Memory B cell (primary cell): Measurements from ENCODE around the gene NXPE4.

Source experiments
- ATAC-seq: fragments of 150-1000 bp; cut with Tn5 transposase; 2 replicates; pipeline ENCODE4 v1.10.0; 2021; ENCODE audit warnings: low read depth, mild to moderate bottlenecking, moderate library complexity
- DNase-seq, 2 donors: peaks; one replicate each; pipeline ENCODE4 v3.0.0; 2022; ENCODE audit warnings: low spot score in 2 of 2
- H3K27ac Mint-ChIP-seq: one replicate; pipeline ENCODE4 v1.8.0; 2022; ENCODE audit warnings: mild to moderate bottlenecking, moderate library complexity, mixed read lengths
- H3K27me3 Mint-ChIP-seq: one replicate; pipeline ENCODE4 v1.8.0; 2022; ENCODE audit warnings: mixed read lengths
- H3K36me3 Mint-ChIP-seq: one replicate; pipeline ENCODE4 v1.8.0; 2022; ENCODE audit warnings: mild to moderate bottlenecking, mixed read lengths
- H3K4me1 Mint-ChIP-seq: one replicate; pipeline ENCODE4 v1.8.0; 2022; ENCODE audit warnings: mixed read lengths
- H3K4me3 Mint-ChIP-seq: one replicate; pipeline ENCODE4 v1.8.0; 2022; ENCODE audit warnings: mild to moderate bottlenecking, moderate library complexity, mixed read lengths
- H3K9me3 Mint-ChIP-seq: one replicate; pipeline ENCODE4 v1.8.0; 2022; ENCODE audit warnings: mixed read lengths

NXPE4 gene

DNA sequence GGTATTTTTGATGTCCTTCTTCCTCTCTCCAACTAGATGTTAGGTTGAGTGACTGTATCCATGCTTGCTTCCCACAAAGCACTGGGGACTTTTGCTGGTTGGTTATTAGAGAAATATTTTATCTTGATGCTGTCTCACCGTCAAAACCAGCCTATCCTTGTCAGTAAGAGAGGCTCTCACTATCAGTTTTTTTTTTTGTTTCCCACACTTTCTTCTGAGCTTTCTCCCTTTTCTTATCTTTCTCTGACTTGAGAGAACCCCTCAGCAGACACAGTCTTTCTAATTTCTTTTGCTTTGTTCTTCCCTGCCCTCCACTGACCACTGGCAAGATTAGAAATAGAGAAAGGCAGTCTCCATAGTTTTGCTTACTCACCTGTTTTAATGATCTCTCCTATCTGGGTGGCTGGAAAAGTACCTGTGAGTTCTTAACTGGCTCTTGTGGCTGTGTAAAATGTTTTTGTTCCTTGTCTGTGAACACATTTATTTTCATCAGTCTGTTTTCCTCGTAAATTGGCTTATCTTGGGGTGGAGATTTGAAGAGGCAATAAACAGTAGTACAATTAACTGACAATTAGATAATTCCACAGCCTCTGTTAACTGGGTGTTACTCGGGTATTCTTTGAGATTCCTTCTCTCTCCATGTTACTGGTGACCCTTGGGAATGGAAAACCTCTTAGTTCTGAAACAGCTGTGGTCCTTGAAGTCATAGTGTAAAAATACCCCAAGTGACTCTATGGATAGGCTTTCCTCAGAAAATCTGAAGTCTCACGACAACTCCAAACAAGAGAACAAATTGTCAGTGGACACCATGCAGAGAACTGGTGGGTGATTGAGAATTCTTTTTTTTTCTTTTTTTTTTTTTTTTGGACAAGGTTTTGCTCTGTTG, 35.9 kb downstream of the NXPE4 start, which contains the start of gene NXPE1:
NXPE1 (minus strand) TSS at position 457 of the 886 bp plus-strand sequence. CDS start 8,680 bp downstream, outside the sequence.
- Mint-ChIP-seq H3K27ac (no peak within 1 kb of the TSS), H3K4me3 (no peak within 1 kb of the TSS), H3K4me1 (no peaks in the 10 kb centered on the region), H3K9me3 (no peaks in the 10 kb centered on the region), H3K27me3 (peaks cover 1% of the 10 kb centered on the region), H3K36me3 (no peaks in the 10 kb centered on the region)
- no peak for ATAC-seq
- no peak for DNase-seq

DNA sequence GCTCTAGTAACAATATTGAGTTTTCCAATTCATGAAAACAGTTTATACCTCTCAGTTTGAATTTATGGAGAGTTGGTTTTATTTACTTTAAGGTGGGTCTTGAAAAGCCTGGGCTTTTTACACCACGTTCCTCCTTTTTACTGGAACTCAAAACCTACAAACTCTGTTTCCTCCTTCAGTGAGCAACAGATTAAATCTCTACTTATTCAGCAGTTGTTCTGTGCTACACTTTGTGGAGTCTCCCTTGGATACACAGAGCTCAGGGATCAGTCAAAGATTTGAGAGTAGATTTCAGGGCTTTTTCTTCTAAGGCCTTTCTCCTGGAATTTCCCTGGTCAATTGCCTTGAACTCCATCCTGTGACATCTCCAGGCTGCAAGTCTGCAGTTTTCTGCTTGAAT, 39.5 kb downstream of the NXPE4 start:
- DNase-seq (no peak), ATAC-seq (no peak)
- Mint-ChIP-seq H3K27ac (no peak overlapping the region), H3K4me3 (no peak overlapping the region), H3K4me1 (no peaks in the 10 kb centered on the region), H3K9me3 (no peaks in the 10 kb centered on the region), H3K27me3 (no peaks in the 10 kb centered on the region), H3K36me3 (no peaks in the 10 kb centered on the region)

DNA sequence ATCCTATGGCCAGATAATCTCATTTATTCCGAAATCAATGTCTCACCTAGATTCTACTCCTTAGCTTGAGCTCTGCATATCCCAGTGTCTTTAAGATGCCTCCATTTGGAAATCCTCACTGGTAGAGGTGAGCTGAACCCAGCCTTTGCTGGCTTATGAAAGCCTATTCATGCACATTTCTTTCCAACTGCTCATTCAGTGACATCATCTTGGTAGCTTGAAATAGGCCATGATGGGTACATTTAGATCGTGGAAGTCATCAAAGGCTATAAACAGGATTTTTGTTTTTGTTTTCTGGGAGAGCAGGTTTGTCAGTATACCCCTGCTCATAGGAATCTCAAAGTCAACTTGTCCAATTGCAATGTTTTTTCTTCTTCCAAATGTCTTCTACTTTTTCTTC, 41.9 kb downstream of the NXPE4 start:
- Mint-ChIP-seq H3K9me3 (no peaks in the 10 kb centered on the region), H3K27me3 (no peaks in the 10 kb centered on the region), H3K27ac (no peak overlapping the region), H3K4me3 (no peak overlapping the region), H3K4me1 (no peaks in the 10 kb centered on the region), H3K36me3 (no peaks in the 10 kb centered on the region)
- DNase-seq: no peak
- no peak for ATAC-seq

DNA sequence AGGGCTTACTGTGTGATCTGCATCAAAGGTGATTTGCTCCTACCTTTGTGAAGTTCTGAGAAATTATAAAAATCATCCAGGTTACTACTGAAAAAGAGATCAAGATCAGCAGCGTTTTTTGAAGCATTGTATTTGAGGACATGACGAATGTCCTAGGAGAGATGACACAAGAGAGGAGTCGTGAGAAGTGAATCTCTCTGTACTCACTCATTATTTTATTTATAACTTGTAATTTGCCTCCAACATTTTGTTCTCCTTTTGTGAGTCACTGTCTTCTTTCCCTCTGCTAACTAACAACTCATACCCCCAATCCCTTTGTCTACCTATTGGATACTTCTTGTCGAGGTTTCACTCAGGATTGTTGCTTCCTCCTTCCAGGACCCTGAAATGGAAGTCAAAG, 44.5 kb downstream of the NXPE4 start:
- Mint-ChIP-seq H3K4me3 (no peak overlapping the region), H3K4me1 (no peaks in the 10 kb centered on the region), H3K27me3 (no peaks in the 10 kb centered on the region), H3K9me3 (no peaks in the 10 kb centered on the region), H3K36me3 (no peaks in the 10 kb centered on the region), H3K27ac (no peak overlapping the region)
- DNase-seq: no peak
- no peak for ATAC-seq

DNA sequence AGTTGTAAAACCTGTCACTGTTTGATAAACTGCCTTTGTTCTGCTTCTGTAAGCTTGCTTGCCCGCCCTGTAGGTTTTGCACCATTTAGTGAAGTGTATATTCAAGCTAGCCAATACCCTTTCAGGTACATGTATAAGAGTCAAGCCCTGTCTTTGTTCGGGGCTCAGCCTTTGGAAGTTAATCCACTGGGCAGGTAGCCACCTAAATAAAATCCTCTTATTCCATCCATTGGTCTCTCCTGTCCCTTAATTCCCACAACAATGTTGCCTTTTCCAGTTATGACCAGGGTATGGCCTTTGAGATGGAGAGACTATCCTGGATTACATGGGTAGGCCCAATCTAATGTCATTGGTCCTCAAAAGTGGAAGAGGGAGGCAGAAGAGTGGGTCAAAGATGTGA, 69.9 kb downstream of the NXPE4 start:
- no peak overlapping the region for H3K4me3 Mint-ChIP-seq
- DNase-seq (no peak), ATAC-seq (no peak)
- H3K9me3 Mint-ChIP-seq: peaks cover 6% of the 10 kb centered on the region
- no peak overlapping the region for H3K27ac Mint-ChIP-seq
- no peaks in the 10 kb centered on the region for H3K4me1 Mint-ChIP-seq
- peaks cover 10% of the 10 kb centered on the region for H3K27me3 Mint-ChIP-seq
- H3K36me3 Mint-ChIP-seq: peaks cover 3% of the 10 kb centered on the region

DNA sequence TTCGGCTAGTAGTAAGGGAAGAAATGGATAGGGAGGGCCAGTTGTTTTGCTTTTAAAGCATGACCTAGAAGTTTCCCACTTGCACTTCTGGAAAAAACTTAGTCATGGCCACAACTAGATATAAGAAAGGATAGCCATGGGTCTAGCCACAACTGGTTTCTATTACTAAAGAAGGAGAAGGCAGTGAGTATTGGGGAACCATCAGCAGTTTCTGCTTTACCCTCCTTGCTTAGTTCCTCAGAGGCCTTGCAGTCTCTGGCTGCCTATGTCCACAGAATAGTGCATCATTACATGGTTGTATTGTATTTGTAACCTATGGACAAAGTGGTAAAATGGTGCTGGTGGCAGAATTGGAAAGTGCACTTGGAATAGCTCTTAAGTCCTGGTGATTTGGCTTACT, 71.5 kb downstream of the NXPE4 start:
- no peak for ATAC-seq
- H3K4me3 Mint-ChIP-seq: no peak overlapping the region
- no peak for DNase-seq
- H3K27ac Mint-ChIP-seq: no peak overlapping the region
- H3K27me3 Mint-ChIP-seq: peaks cover 7% of the 10 kb centered on the region
- peaks cover 3% of the 10 kb centered on the region for H3K36me3 Mint-ChIP-seq
- no peaks in the 10 kb centered on the region for H3K4me1 Mint-ChIP-seq
- H3K9me3 Mint-ChIP-seq: peaks cover 6% of the 10 kb centered on the region

DNA sequence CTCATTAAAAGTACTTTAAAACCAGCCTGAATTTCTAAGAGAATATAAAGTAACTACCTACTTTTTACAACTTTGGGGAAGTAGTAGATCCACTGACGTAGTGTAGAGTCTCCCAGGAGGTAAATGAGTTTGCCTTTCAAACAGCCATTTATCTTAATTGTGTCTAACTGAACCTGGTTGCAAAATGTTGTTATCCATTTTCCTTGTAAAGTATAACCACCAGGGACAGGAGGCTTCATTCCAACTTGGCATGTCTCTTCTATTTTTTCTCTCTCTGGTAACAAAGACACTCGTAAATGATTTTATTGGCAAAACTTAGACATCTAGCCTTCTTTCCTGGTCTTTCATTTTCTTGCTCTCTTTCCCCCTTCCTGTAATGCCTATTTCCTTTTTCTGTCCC, 72.8 kb downstream of the NXPE4 start:
- H3K4me1 Mint-ChIP-seq: no peaks in the 10 kb centered on the region
- peaks cover 3% of the 10 kb centered on the region for H3K27me3 Mint-ChIP-seq
- H3K9me3 Mint-ChIP-seq: peaks cover 6% of the 10 kb centered on the region
- no peak overlapping the region for H3K4me3 Mint-ChIP-seq
- H3K27ac Mint-ChIP-seq: no peak overlapping the region
- no peak for ATAC-seq
- H3K36me3 Mint-ChIP-seq: peaks cover 3% of the 10 kb centered on the region
- DNase-seq: no peak
